Neural progenitor cell (in vitro differentiated cells): ENCODE measurements around the gene BARX2. TPM values are rescaled to one million over a fixed set of nuclear protein-coding genes. Genes with fewer than 3 reads are reported as not detected.

Source experiments
- DNase-seq: peaks from one replicate; pipeline ENCODE4 v3.0.0-alpha.2; 2016; ENCODE audit warnings: low spot score
- H2AFZ ChIP-seq: fragments of 200-600 bp; sonication (generic); replicated peaks from 2 replicates; pipeline ENCODE4 v1.6.1; 2016; ENCODE audit warnings: antibody characterized with exemption
- H3F3A ChIP-seq: fragments of 200-600 bp; sonication (generic); 2 replicates; pipeline ENCODE4 v1.6.1; 2016; ENCODE audit warnings: antibody characterized with exemption, low read depth
- H3K27ac ChIP-seq: fragments of 200-600 bp; sonication (generic); 2 replicates; pipeline ENCODE4 v1.5.1; 2016; ENCODE audit warnings: mild to moderate bottlenecking
- H3K27me3 ChIP-seq: fragments of 200-600 bp; sonication (generic); 2 replicates; pipeline ENCODE4 v1.6.1; 2016; ENCODE audit warnings: mild to moderate bottlenecking, moderate library complexity
- H3K36me3 ChIP-seq: fragments of 200-600 bp; sonication (generic); 2 replicates; pipeline ENCODE4 v1.5.1; 2016
- H3K4me1 ChIP-seq: fragments of 200-600 bp; sonication (generic); 2 replicates; pipeline ENCODE4 v1.6.1; 2016; ENCODE audit warnings: mixed run types
- H3K4me2 ChIP-seq: fragments of 200-600 bp; sonication (generic); 2 replicates; pipeline ENCODE4 v1.6.1; 2016
- H3K4me3 ChIP-seq: fragments of 200-600 bp; sonication (generic); 2 replicates; pipeline ENCODE4 v1.5.1; 2016
- H3K79me2 ChIP-seq: fragments of 200-600 bp; sonication (generic); 2 replicates; pipeline ENCODE4 v1.6.1; 2016; ENCODE audit warnings: low read depth
- H3K9ac ChIP-seq: fragments of 200-600 bp; sonication (generic); 2 replicates; pipeline ENCODE4 v1.6.1; 2016
- H3K9me3 ChIP-seq: fragments of 200-600 bp; sonication (generic); 2 replicates; pipeline ENCODE4 v1.5.1; 2016; ENCODE audit warnings: low read depth
- H4K20me1 ChIP-seq: fragments of 200-600 bp; sonication (generic); 2 replicates; pipeline ENCODE4 v1.6.1; 2016; ENCODE audit warnings: low read depth
- H3K27ac Mint-ChIP-seq: 3 replicates; pipeline ENCODE4 v1.8.0; 2021; ENCODE audit warnings: mixed read lengths
- H3K27me3 Mint-ChIP-seq: 2 replicates; pipeline ENCODE4 v1.8.0; 2022; ENCODE audit warnings: low read depth, mild to moderate bottlenecking, inconsistent platforms, moderate library complexity, mixed read lengths; ENCODE audit not compliant: insufficient read depth
- H3K36me3 Mint-ChIP-seq: 3 replicates; pipeline ENCODE4 v1.8.0; 2021; ENCODE audit warnings: mixed read lengths
- H3K4me1 Mint-ChIP-seq: 3 replicates; pipeline ENCODE4 v1.8.0; 2021; ENCODE audit warnings: mixed read lengths
- H3K4me3 Mint-ChIP-seq: 3 replicates; pipeline ENCODE4 v1.8.0; 2021; ENCODE audit warnings: mild to moderate bottlenecking, moderate library complexity, mixed read lengths
- H3K9me3 Mint-ChIP-seq: 3 replicates; pipeline ENCODE4 v1.8.0; 2020; ENCODE audit warnings: mixed read lengths
- EZH2 ChIP-seq: fragments of 200-600 bp; sonication (generic); IDR thresholded peaks from 2 replicates; pipeline ENCODE4 v1.6.1; 2017; ENCODE audit warnings: antibody characterized with exemption, mild to moderate bottlenecking, moderate library complexity
- EZH2phosphoT487 ChIP-seq: fragments of 200-600 bp; sonication (generic); IDR thresholded peaks from 2 replicates; pipeline ENCODE4 v1.6.1; 2017; ENCODE audit warnings: antibody characterized with exemption
- total RNA-seq: library from RNA; depleted of rRNA; stranded (reverse); fragments of >200 nt; gene quantifications from 2 replicates; pipeline ENCODE4 v1.2.3, GENCODE V29; 2015; ENCODE audit warnings: low replicate concordance
- TF ChIP-seq, protein P1 (sequence below): fragments of 200-600 bp; sonication (generic); IDR thresholded peaks from 2 replicates; pipeline ENCODE4 v1.5.1; 2017; ENCODE audit warnings: antibody characterized with exemption, mild to moderate bottlenecking

Gene BARX2
- total RNA-seq, 1 donor from 2014 or later, result not detected

DNA sequence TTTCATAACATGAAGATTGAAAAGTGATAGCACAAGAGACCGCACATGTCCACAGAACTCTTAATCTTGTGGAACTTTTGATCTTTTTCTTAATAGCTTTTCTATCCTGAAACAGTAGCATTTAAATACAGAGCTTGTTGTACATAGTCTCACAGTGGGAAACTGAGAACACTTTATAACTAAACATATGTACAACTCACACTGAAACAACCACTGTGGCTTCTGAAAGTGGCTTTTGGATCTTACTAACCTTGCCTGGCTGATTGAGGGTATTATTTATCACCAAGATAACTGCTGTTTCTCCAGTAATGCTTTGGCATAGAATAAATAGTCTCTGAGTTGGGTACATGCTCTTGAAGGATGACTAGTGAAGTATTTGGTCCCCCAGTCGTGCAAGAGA is 10.2 kb downstream of the BARX2 start:
- no peaks in the 10 kb centered on the region for H3K4me1 Mint-ChIP-seq
- H3K36me3 Mint-ChIP-seq, result no peaks in the 10 kb centered on the region
- peaks cover 4% of the 10 kb centered on the region for H3K27me3 Mint-ChIP-seq
- Histone ChIP-seq H3K4me3 (no peak overlapping the region), H3K27ac (no peak overlapping the region), H3F3A (no peaks in the 10 kb centered on the region), H3K4me2 (no peak overlapping the region), H3K4me1 (no peaks in the 10 kb centered on the region), H3K79me2 (no peaks in the 10 kb centered on the region), H3K36me3 (no peaks in the 10 kb centered on the region), H3K9ac (no peak overlapping the region), H4K20me1 (no peaks in the 10 kb centered on the region), H2AFZ (no peak overlapping the region), H3K9me3 (no peaks in the 10 kb centered on the region), H3K27me3 (peaks cover 27% of the 10 kb centered on the region)
- no peak overlapping the region for H3K4me3 Mint-ChIP-seq
- no peak overlapping the region for H3K27ac Mint-ChIP-seq
- TF ChIP-seq, protein P1, sequence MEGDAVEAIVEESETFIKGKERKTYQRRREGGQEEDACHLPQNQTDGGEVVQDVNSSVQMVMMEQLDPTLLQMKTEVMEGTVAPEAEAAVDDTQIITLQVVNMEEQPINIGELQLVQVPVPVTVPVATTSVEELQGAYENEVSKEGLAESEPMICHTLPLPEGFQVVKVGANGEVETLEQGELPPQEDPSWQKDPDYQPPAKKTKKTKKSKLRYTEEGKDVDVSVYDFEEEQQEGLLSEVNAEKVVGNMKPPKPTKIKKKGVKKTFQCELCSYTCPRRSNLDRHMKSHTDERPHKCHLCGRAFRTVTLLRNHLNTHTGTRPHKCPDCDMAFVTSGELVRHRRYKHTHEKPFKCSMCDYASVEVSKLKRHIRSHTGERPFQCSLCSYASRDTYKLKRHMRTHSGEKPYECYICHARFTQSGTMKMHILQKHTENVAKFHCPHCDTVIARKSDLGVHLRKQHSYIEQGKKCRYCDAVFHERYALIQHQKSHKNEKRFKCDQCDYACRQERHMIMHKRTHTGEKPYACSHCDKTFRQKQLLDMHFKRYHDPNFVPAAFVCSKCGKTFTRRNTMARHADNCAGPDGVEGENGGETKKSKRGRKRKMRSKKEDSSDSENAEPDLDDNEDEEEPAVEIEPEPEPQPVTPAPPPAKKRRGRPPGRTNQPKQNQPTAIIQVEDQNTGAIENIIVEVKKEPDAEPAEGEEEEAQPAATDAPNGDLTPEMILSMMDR, result no peak
- no peak for TF ChIP-seq EZH2phosphoT487
- TF ChIP-seq EZH2, result no peak
- DNase-seq, result no peak
- H3K9me3 Mint-ChIP-seq, result no peaks in the 10 kb centered on the region

DNA sequence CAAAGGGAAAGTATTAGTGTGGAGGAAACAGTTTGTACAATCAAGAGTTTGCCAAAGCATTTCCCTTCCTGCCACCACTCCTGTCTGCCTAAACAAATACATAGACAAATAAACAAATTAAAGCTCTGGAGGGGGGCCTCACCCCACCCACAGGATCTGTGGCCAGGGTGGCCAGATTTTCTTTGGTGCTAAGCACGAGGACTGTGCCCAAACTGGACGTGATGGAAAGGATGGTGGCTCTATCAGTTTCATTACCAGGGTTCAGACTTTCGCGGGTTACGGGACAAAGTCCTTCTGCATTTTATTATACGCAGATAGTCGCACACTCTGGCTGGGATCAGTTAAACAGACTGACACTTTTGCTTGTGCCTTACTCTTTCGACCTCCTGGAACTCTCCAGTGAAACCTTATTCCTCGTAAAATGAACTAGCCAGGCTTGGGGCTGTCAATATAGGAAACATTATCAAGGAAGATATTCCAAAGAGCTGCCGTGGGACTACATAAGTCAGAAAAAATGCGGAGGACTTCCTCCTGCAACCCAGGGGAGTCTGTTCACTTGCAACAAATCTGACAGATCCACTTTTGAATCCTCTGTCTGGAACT is 11.2 kb downstream of the BARX2 start:
- Mint-ChIP-seq H3K27ac (no peak overlapping the region), H3K4me3 (no peak overlapping the region)
- no peak overlapping the region for H3K4me2 ChIP-seq

GRCh38 chr11:129387434-129387833 is 11.8 kb downstream of the BARX2 start:
- TF ChIP-seq EZH2phosphoT487, result no peak
- TF ChIP-seq EZH2, result no peak
- TF ChIP-seq, protein P1, result no peak
- no peak overlapping the region for H3K27ac Mint-ChIP-seq
- H3K4me1 Mint-ChIP-seq, result no peaks in the 10 kb centered on the region

More for the DNA sequence above, 11.2 kb downstream of the BARX2 start:
- Histone ChIP-seq H3F3A (no peaks in the 10 kb centered on the region), H3K27me3 (peaks cover 25% of the 10 kb centered on the region), H3K4me3 (no peak overlapping the region), H3K9me3 (no peaks in the 10 kb centered on the region), H4K20me1 (no peaks in the 10 kb centered on the region), H3K27ac (no peak overlapping the region), H3K9ac (no peak overlapping the region), H3K79me2 (no peaks in the 10 kb centered on the region), H3K36me3 (no peaks in the 10 kb centered on the region), H3K4me1 (no peaks in the 10 kb centered on the region), H2AFZ (no peak overlapping the region)
- H3K9me3 Mint-ChIP-seq, result no peaks in the 10 kb centered on the region
- no peak for DNase-seq
- no peaks in the 10 kb centered on the region for H3K4me1 Mint-ChIP-seq
- TF ChIP-seq EZH2phosphoT487, result no peak
- TF ChIP-seq, protein P1, result no peak
- no peak for TF ChIP-seq EZH2
- H3K27me3 Mint-ChIP-seq, result peaks cover 4% of the 10 kb centered on the region
- no peaks in the 10 kb centered on the region for H3K36me3 Mint-ChIP-seq

More at GRCh38 chr11:129387434-129387833, 11.8 kb downstream of the BARX2 start:
- Mint-ChIP-seq H3K4me3 (no peak overlapping the region), H3K27me3 (peaks cover 4% of the 10 kb centered on the region), H3K36me3 (no peaks in the 10 kb centered on the region), H3K9me3 (no peaks in the 10 kb centered on the region)
- H3K9me3 ChIP-seq, result no peaks in the 10 kb centered on the region
- peaks cover 25% of the 10 kb centered on the region for H3K27me3 ChIP-seq
- no peaks in the 10 kb centered on the region for H4K20me1 ChIP-seq
- H3K79me2 ChIP-seq, result no peaks in the 10 kb centered on the region
- no peaks in the 10 kb centered on the region for H3F3A ChIP-seq
- H2AFZ ChIP-seq, result no peak overlapping the region
- DNase-seq, result no peak
- no peak overlapping the region for H3K27ac ChIP-seq
- no peak overlapping the region for H3K9ac ChIP-seq
- H3K36me3 ChIP-seq, result no peaks in the 10 kb centered on the region
- no peak overlapping the region for H3K4me3 ChIP-seq
- H3K4me2 ChIP-seq, result no peak overlapping the region
- H3K4me1 ChIP-seq, result no peaks in the 10 kb centered on the region
